GM20000 (cell line): ENCODE data around the gene SLC27A2.

Experiments
- DNase-seq: peaks from one replicate; pipeline ENCODE4 v3.0.0; 2012; ENCODE audit warnings: low spot score
- TF ChIP-seq, protein P1 (sequence below): IDR thresholded peaks from 2 replicates; pipeline ENCODE4 v1.5.1; 2012; ENCODE audit warnings: mild to moderate bottlenecking, control low read depth; ENCODE audit errors: extremely low read depth, missing control alignments

SLC27A2 gene

DNA sequence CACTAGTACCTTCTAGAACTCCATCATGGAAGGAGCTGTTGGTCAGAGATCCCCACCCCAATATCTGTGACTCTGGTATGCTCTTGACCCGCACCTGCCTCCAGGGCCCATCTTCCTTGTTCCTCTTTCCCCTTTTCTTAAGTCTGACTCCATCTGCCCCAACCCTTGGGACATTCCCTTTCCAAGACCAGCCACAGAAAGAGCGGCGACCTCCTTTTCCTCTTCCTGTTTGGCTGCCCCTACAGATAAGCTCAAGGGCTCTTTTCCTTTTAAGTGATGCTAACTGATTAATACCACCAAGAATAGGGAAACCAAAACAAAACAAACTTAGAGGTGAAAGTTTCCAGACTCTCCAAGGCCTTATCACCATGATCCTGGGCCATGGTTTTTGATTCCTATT lies 41.0 kb upstream of the SLC27A2 start:
- DNase-seq = no peak
- TF ChIP-seq, protein P1, sequence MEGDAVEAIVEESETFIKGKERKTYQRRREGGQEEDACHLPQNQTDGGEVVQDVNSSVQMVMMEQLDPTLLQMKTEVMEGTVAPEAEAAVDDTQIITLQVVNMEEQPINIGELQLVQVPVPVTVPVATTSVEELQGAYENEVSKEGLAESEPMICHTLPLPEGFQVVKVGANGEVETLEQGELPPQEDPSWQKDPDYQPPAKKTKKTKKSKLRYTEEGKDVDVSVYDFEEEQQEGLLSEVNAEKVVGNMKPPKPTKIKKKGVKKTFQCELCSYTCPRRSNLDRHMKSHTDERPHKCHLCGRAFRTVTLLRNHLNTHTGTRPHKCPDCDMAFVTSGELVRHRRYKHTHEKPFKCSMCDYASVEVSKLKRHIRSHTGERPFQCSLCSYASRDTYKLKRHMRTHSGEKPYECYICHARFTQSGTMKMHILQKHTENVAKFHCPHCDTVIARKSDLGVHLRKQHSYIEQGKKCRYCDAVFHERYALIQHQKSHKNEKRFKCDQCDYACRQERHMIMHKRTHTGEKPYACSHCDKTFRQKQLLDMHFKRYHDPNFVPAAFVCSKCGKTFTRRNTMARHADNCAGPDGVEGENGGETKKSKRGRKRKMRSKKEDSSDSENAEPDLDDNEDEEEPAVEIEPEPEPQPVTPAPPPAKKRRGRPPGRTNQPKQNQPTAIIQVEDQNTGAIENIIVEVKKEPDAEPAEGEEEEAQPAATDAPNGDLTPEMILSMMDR = no peak

DNA sequence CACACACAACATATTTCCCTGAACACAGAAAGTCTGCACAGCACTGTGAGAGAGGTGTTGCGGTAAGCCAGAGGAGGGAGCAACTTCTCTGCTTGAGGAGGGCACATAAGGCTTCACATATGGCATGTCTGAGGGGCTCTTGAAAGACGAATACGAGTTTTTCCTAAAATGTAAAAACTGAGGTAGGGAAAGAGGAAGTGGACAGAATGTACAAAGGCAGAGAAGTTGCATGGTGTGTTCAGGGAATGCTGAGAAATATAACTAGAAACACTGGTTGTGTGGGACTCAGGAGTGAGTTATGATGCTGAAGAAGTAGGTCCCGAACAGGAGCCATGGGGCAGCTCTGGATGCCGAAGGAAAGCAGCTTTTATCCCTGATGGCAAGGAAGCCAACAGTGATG lies 40.1 kb upstream of the SLC27A2 start:
- TF ChIP-seq, protein P1 = no peak
- DNase-seq = no peak

DNA sequence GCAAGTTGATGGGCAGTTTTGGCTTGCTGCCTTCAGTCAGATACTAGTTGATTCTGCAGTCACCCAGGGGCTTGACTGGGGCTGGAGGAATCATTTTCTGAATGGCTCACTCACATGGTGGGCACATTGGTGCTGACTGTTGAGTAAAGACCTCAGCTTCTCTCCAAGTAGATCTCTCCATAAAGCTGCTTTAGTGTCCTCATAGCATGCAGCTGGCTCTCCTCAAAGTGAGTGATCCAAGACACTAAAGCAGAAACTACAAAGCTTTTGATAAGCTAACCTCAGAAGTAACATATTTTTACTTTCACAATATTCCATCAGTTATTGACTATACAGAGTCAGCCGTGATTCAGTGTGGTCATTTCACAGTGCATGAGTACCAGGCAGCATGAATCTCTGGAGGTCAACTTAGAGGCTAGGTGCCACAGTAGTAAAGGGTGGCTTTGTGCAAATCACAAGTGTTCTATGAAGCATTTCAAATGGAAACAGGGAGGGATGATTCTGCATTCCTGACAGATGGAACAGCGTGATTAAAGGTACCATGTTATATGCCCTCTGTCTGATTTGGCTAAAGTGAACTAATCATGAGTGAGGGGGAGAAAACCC lies 38.6 kb upstream of the SLC27A2 start:
- TF ChIP-seq, protein P1 = no peak
- DNase-seq = no peak

DNA sequence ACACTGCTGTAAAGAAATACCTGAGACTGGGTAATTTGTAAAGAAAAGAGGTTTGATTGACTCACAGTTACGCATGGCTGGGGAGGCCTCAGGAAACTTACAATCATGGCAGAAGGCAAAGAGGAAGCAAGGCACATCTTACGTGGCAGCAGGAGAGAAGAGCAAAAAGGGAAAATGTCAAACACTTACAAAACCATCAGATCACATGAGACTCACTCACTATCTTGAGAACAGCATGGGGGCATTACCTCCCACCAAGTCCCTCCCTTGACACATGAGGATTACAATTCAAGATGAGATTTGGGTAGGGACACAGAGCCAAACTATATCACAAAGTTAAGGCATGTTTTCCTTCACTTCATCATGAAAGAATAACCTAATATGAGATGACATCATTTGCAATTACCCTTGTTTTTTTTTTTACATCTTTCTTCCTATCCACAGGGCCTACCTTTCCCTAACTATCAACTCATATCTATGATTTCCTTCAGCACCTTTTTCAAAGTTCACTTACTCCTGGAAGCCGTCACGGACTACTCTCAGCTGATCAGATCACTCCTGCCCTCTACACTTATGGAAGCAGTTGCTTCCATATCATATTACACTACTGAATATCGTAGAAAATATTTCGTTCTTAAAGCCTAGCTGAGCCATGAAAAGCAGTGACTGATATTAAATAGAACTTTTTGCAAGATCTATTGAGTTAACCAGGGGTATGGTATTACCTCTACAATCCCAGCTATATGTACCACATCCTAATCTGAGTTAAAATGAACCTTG lies 37.5 kb upstream of the SLC27A2 start:
- TF ChIP-seq, protein P1 = no peak
- DNase-seq = no peak

DNA sequence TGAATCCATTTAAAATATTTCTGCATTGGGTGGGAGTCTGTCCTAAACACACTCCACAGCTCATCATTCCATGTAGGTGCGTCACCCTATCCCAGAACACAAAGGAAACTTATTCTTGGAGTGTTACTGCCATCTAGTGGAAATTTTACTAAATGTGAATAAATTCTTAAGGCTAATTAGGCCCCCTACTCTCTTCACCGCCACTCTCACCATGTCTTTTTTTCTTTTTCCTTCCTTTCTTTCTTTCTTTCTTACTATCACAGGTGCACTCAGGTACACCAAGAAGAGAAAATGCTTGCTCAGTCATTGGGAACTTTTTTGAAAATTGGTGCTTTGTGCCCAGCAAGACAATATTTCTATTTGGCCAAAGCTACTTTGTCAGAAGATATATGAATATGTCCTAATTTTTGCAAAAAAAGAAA lies 36.5 kb upstream of the SLC27A2 start:
- DNase-seq = peak; percentile 29
- TF ChIP-seq, protein P1 = no peak

DNA sequence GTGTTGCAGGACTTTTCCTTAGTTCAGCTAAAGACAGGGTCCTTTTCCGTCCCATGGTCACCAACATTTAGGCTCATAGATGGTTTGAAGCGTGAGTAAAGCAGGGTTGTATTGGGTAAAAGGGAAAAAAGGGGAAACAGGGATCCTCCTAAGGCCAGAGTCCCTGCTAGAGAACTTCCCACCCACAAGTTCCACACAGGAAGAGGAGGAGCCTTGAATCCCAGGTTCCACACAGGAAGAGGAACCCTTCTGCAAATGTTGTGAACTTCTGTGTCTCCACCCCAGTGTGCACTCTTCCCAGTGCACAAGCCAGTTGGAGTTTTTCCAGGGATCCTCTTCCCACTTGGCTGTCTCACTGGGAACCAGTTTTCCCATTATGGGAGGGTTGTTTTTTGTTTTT lies 35.4 kb upstream of the SLC27A2 start:
- no peak for DNase-seq
- TF ChIP-seq, protein P1 = no peak

DNA sequence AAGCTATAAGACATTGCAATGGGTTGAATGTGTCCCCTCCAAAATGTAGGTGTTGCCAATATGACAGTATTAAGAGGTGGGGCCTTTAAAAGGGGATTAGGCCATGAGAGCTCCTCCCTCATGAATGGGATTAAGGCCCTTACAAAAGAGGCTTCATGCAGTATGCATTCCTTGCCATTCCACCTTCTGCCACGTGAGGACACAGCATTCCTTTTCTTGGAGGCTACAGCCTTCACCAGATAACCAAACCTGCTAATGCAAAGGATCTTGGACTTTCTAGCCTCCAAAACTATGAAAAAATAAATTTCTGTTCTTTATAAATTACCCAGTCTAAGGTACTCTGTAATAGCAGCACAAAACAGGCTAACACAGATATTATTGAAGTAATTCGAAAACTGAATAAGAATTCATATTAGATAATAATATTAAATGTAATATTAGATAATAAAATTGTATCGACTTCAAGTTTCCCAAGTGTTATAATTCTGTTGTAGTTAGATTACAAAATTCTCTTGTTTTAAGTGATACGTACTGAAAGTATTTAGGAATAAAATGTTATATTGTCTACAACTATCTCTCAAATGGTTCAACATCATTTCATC lies 33.5 kb upstream of the SLC27A2 start:
- TF ChIP-seq, protein P1 = peak; percentile 56
- no peak for DNase-seq
